Activated CD8-positive, alpha-beta memory T cell treated with anti-CD3 and anti-CD28 coated beads, Interleukin-2, amount 50 U/mL, for 1 hour (primary cell): ENCODE data around the gene ITGB8.

Experiments
- DNase-seq: peaks from one replicate; pipeline ENCODE4 v3.0.0-alpha.2; 2020; ENCODE audit errors: extremely low read depth

ITGB8 gene

DNA sequence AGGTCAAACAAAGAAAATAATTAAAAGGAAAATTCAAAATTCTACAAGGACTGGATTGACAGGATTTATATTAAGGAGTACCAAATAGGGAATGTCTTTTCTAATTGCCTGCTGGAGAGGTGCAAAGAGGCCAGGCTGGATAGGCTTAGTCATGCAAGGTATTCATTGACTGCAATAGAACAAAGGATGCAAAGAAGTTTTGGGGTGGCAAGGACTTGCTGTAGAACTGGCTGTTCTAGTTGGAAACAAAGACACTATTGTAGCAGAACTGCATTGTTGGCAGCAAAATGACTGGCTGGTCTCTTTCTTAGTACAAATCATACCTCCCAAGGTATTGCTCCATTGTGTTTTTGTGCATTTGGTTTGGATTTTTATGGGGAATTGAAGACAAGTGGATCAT lies 10.1 kb downstream of the ITGB8 start:
- DNase-seq = no peak

DNA sequence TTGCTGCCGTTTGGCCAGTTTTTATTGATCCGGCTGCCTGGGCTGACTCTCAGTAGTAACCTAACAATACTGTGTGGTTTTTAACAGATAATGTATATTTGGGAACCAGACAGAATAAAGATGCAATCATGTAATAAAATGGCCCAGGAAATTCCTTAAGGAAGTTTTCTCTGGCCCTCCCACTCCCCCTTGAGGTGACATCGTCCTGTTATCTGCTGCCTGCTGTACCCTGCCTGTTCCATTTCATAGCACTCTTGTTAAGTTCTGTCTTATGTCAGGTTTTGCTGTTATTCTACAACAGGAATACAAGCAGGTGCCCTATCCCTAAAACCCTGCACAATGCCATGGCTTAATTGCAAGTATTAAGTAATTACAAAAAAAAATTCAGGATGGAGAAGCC lies 12.5 kb downstream of the ITGB8 start:
- DNase-seq = no peak

DNA sequence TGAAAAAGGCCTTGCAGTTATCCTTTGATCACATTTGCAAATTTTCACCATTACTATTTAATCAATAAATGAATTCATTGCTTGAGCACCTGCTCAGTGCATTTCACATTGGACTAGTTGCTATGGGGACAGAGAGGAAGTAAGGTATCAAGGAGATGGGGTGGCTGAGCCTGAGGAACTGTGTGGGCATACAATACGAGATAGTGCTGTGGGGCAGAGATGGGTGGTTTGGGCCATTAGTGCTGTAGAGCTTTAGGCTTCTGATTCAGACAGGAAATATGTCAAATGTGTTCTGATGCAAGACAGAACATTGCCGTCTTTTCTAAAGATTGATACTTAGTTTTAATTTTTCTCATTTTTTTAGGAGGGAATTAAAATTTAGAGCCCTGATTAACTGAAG lies 13.2 kb downstream of the ITGB8 start:
- no peak for DNase-seq

DNA sequence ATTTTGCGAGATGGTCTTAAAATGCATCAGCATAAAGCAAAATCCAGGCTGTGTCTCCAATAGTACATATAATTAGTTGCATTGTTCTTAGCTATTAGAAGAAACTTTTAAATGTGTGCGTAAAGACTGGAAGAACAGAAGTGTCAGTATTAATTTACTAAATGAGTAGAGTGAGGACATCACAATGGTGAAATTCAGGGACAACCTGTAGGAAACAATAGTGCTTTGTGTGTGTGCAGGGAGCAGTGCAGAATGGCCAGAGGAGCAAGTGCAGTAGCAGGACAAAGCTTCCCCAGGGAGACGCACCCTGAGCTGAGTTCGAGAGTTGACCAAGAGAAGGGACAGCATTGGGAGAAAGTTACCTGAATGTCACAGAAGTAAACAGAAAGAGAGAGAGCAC lies 13.7 kb downstream of the ITGB8 start:
- no peak for DNase-seq

DNA sequence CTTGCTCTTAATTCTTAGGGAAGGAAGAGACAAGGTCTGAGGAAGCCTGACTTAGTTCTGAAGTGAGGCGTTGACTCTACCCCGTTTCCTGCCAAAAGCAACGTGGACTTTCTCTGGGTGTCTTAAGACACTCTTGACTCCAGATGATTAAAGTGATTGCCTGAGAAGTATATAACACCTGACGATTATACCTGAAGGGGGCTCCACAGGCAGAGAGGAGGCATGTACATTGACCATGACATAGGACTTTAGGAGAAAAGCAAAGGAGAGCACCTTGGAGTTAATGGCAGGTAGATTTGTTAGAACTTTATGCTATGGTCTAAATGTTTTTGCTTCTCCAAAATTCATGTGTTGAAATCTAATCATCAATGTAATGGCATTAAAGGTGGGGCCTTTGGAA lies 15.9 kb downstream of the ITGB8 start:
- no peak for DNase-seq

DNA sequence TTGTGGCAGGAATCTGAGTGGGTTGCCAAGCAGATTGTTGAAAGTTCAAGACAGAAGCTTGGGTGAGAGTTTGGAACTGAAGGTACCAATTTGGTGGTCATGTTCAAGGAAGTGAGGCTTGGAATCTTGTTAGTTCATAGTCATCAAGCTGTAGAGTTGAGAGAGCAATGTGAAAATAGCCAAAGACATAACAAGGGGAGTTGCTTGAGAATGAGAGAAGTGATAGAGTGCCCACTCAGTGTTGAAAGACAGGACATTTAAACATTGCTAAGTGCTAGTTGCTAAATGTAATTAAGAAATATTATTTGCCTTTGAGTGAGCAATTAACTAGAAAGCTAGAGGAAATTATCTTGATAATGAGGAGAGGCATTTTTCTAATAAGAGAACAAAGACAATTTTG lies 17.0 kb downstream of the ITGB8 start:
- no peak for DNase-seq

DNA sequence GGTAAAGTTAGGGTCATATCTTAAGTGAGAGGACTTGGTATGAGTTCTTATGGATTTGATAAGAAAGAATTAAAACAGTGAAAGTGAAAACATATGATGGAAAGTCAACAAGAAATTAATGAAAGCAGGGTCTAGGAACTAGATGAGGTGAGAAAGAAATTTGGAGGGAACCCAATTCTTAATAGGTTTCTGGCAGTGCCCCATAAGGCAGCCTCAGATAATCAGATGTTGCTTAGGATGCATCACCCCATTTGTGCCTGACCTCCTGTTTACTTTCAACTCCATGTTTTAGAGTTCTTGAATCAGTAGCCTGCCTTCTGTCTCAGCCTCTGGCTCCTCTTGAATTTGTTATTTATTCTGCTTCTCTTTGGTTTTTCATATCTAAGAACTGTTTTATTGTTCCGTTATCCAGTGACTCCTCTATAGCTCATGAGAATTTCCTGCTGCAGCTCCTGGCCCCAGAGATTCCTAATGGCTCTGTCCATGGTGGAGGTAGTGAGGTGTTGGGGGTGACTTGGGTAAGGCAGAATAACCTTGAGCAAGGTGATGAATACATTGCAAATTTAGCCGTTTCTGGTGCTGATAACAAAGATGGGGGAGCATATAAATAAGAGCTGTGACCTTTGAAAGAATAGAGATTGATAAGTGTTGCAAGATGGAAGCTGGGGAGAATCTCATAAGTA lies 17.6 kb downstream of the ITGB8 start:
- no peak for DNase-seq

DNA sequence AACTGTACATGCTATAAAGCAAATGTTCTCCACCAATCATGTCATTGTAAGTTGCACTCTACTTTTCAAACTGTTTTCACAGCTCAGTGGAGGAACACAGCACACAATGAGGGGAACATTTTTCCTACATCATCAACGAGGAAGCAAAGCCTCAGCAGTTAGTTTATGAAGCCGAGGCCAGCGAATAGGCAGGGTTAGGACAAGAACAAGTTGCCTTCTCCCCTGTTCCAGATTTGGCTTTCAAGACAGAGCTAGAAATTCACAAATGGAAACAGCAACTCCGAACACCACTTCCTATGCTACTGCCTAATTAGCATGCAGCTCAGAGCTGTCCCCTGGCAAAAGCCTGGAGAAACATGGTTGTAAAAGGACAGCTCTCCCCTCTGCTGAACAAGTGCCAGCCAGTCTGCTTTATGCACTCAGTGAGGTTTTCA lies 19.8 kb downstream of the ITGB8 start:
- DNase-seq = no peak

DNA sequence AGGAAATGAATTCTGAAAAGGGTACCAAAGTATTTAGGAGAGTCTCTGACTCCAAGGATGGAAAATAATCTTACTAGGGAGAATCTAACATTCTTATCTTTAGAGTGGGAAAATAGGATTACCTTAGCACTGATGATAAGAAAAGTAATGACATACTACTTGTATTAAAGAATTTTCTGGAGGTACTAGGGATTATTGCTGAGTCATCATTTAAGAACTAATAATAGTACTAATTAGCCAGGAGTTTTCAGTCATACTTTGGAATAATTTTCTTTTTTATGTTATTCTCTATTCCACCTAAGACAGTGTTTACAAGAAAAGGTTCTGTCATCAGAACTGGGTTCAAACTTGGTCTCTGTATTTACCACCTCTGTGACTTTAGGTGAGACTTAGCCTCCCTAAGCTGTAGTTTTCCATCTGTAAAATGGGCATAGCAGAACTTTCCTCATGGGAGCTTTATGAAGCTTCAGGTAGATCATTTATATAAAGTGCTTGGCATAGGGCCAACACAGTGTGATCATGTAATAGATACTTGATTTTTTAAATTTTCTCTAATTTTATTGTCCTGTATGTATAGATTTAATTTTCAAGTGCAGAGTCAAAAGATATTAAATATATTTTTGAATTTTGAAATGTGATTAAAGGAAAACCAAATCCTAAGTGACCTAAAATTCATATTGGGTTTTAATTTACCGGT lies 20.4 kb downstream of the ITGB8 start:
- no peak for DNase-seq

DNA sequence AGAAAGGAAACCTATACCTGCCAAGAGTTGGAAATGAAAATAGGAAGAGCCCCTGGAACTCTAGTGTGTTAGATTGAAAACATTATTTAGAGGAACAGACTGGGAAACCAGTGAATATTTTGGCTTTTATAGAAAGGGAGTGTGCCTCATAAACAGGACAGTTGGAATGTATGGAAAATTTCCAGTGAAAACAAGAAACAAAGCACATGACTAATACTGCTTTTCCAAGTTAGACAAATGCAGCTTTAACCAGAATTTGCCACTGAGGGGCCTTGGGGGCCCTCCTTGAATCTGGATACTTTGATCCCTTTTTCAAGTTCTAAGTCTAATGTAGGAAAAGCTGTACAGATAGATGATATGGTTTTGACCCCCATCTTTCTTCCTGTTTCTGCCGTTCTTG lies 21.2 kb downstream of the ITGB8 start:
- no peak for DNase-seq

DNA sequence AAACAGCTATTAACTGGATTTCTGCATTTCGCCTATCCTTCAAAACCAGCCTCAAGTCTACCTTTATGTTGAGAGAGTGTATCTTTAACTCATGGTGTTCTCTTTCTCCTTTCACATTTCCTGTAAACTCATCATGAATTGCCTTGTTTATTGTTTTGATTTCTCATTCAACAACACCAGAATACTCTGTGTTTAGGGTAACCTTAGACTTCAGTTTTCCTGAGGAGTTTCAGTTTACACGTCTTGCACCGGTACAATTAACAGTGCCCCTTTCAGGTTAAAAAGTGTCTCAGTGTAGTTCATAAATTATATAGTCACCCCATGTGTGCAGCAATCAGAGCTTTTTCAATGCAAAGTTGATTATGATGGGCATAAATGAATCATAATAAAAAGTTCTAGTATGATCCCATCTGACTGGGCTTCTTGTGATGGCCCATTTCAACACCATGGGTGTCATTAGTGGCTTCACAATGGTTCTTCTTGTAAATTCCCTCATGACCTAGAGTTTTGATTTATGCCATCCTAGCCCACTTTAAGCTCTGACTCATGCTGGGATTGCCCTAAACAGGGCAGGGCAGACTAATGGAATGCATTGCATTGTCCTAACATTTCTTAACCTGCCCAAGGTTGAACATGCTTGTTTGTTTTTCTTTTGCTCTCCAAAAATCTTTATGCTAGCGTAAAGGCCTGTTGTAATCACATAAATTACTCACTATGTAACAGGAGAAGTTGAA lies 22.0 kb downstream of the ITGB8 start:
- no peak for DNase-seq

DNA sequence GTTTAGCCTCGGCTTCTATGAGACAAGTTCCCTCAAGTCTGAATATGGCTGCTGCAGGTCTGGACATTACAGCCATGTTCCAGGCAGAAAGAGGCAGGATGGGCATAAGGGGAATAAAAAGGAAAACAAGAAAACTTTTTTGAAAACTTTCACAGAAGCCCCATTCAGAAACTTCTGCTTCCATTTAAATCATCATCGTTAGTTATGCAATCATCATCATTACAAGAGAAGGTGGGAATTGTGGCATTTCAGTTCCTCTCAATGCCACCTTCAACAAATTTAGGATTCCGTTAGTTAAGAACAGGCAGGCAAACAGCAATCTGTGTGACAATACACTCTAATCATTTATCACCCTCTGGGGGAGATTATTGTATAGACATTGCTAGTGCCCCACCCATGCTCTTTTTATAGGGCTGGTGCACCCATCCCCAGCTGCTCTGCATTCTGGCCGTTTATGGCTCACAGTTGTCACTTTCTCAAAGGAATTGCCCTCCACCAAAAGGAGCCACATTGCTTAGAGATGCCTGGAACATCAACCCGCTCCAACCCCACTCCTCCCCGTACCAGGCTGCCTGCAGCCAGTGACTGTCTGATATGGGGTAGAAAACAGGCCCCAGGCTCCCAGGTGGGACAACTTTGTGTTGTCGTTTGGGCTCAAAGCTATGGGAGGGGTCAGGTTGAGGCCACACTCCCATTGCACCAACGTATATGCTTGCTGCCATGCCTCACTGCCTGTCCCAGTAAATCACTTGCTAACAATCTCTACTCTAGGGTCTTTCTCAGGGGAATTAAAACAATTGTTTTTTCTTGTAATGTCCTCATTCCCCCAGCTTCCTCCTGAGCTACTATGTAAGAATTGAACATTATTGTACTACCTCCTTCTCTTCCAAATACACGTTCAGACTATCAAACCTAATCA lies 24.2 kb downstream of the ITGB8 start:
- no peak for DNase-seq

DNA sequence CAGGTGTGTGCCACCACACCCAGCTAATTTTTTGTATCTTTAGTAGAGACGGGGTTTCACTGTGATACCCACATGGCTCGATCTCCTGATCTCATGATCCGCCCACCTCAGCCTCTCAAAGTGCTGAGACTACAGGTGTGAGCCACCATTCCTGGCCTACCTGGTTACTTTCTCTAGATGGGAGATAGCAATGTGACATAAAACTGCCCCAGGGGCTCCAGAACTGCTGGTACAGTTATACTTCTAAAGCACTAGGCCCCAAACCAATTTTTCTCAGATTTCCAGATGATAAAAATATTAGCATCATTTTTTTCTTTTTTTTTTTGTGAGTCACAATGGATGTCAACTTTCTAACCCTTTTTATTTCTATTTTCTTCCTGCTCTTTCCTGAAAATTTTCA lies 27.4 kb downstream of the ITGB8 start:
- no peak for DNase-seq

DNA sequence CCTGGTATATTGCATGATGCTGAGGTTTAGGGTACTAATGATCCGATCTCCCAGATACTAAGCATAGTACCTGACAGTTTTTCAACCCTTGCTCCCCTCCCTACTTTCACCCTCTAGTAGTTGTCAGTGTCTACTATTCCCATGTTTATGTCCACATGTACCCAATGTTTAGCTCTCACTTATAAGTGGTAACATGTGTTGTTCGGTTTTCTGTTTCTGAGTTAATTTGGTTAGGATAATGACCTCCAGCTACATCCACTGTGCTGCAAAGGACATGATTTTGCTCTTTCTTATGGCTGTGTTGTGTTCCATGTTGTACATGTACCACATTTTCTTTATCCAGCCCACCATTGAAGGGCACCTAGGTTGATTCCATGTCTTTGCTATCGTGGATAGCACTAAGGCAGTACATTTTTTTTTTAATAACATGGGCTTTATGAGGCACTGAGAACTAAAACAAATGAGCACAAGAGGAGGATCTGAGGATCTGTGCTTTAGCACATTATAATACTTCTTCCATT lies 28.1 kb downstream of the ITGB8 start:
- DNase-seq = no peak

DNA sequence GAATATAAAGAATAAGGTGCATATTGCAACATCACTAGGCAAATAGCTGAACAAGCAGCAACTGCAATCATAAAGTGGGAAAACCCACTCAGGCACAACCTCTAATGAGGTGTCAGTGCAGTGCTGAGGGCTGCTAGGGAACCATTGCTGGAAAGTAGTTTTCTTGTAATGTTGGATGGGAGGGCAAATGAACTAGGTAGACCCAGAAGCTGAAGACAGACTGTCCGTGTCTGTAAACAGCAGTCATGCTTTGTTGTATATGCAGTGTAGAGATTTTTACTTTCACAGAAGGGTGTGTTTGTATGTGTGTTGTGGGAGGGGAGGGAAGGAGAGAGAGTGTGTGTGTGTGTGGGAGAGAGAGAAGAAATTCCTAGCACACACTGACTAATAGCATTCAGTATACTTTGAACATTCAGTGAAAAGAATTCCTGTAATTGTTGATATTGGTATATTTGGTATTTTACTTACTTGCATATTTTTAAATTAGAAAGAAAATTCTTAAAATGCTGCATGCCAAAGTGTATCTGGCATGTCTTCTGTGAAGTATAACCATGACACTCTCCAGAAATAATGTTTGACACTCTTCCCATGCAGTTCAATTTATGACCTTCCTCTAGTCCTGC lies 28.8 kb downstream of the ITGB8 start:
- no peak for DNase-seq

DNA sequence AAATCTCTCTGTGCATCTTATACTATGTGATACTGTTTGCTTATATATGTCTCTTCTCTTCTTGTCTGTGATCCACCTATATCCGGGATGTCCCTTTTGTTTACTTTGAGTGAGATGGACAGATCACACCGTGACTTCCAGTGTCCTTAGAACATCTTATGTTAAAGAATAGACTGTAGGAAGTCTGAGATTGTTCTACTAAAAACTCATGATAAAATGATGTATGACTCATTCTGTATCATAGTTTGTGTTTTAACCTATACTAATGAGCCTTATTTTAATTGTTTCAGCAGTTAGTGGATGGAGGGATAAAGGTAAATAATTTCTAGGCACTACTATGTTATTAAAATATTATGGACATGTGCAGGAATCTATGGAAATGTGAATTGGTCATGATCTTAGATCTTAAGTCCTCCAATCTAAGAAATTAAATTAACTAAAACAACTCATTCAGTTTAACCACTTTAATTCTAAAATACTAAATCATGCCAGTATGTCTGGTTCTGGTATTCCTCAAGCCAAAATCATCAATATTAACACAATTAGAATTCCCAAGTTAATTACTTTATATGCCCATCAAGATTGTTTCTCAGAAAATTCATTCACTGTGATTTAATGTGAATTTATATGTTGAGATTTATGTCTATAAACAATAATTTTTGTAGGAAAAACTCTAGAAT lies 32.0 kb downstream of the ITGB8 start:
- no peak for DNase-seq

DNA sequence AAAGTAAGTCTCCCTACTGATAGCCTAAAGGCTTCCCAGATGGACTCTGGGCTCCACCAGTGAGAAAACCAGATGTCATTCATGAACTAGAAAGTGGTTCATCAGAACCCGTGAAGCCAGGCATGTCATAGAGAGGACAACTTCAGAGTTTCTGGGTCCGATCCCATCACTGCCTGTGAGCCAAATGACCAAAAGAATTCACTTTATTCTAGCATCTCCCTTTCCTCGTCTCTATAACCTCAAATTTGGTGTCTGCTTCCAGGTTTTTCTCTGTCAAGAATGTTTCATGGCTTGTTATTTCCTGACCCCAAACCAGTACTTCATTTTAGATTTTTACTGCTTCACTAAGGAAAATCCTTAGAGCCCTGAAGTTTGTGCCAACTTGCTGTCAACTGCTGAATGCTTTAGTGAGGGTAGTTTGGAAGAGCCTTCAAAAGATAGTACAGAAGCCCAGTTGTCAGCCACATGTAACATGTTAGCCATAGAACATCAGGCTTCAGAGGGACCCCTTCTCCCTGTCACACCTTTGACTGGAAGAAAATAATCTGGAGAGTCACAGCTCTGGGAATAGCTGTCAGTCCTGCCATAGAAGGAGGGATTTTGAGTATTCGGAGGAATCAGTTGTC lies 34.0 kb downstream of the ITGB8 start:
- no peak for DNase-seq

DNA sequence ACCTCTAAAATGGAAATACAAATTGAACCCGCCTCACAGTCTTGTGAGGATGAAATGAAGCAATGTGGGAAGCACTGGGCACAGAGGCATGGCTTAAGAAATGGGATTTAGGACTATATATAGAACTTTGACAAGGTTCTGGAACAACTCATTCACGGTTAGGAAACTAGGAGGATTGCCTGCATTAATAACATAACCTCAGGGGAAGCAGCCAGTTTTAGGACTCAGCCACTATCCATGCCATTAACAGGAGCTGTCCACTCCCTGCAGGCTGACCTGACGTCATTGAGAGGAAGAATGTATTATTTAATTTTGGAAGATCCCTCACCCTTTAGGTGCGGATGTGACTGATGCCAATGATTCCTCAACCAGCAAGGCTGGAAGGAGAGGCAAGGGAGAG lies 34.8 kb downstream of the ITGB8 start:
- no peak for DNase-seq

DNA sequence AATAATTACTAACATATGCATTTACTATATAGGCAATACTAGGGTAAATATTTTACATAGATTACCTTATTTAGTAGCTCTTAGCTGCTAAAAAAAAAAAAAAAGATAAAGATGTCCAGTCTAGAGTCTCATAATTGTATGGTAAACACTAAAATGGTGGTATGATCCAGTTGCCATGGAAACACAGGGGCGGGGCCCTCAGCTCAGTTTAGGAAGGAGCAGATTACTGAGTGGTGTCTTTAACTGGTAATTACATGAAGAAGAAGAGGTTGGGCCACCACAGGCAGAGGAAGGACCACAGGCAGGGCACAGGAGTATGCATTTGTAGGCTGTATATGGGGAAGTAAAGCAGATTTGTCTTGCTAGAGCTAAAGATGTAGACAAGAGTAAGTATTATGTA lies 43.7 kb downstream of the ITGB8 start:
- no peak for DNase-seq

DNA sequence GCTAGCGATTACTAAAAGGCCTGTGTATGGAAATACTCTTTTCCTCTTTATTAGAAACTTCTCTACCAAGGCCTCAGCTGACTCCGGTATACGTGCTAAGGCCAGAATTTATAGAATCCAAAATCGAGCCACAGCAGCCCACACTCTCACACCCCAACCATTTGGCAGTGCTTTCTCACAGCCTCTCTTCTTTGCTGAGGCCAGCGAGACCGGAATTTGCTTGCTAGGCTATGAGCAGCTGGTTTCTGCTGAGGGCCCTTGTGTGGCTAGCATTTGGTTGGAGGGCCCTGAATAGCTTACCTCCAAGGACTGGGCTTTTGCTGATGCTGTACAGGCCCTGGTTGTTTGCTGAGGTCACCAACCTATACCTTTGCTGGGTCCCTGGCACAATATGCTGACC lies 46.1 kb downstream of the ITGB8 start:
- DNase-seq = no peak
